Measurements from ENCODE around the gene PDIA3. TPM values are rescaled to one million over a fixed set of nuclear protein-coding genes. Genes with fewer than 3 reads are reported as not detected.

The PDIA3 gene
- total and polyA plus RNA-seq, 4 experiments from 2014 or later: 232 to 411 (median 320) TPM

GRCh38 chr15:43763819-43764446 is 17.7 kb downstream of the PDIA3 start:
- peaks cover 42 to 72% of the 10 kb centered on the region in 2 donors for H3K36me3 Mint-ChIP-seq
- H3K9me3 Mint-ChIP-seq: no peaks in the 10 kb centered on the region
- H3K27ac Mint-ChIP-seq: peak overlapping the region in 6 of 7 donors; percentile 16 to 83 (median 38)
- Histone ChIP-seq H3K4me3 (ENCODE audit: low read length in 2 of 2) (no peak overlapping the region), H3K9me3 (ENCODE audit: control insufficient read depth in 1 of 2, low read length in 2 of 2) (no peaks in the 10 kb centered on the region), H3K4me1 (ENCODE audit: insufficient read depth, low read length) (no peaks in the 10 kb centered on the region), H3K27ac (ENCODE audit: low read depth, low read length) (no peak overlapping the region), H3K36me3 (ENCODE audit: insufficient read depth, low read length) (peaks cover 61% of the 10 kb centered on the region), H3K27me3 (ENCODE audit: insufficient read depth, low read length) (no peaks in the 10 kb centered on the region)
- no peaks in the 10 kb centered on the region for H3K27me3 Mint-ChIP-seq
- peaks cover 0 to 4% (median 0%) of the 10 kb centered on the region in 4 donors for H3K4me1 Mint-ChIP-seq
- ChIA-PET CTCF (ENCODE audit: partially characterized antibody) (interaction anchor here (2.3 kb wide), 1 partner anchor 10 kb away, joined by 5 read pairs; no protein-coding TSS in a partner anchor), POLR2A (ENCODE audit: partially characterized antibody) (interaction anchor here (1.1 to 1.7 kb wide), 2 partner anchors 11 kb away, joined by 3 to 6 read pairs; no protein-coding TSS in a partner anchor)
- no peak for DNase-seq
- intact Hi-C loops (cut with micrococcal nuclease): no loop called here
- H3K4me3 Mint-ChIP-seq: no peak overlapping the region

- Mint-ChIP-seq H3K27me3 (no peaks in the 10 kb centered on the region), H3K9me3 (no peaks in the 10 kb centered on the region), H3K4me3 (no peak overlapping the region), H3K27ac (peak overlapping the region in 6 of 7 donors; percentile 6 to 79 (median 60)), H3K36me3 (peaks cover 38 to 82% of the 10 kb centered on the region in 2 donors), H3K4me1 (peaks cover 0 to 7% (median 2%) of the 10 kb centered on the region in 4 donors)
- Histone ChIP-seq H3K4me3 (ENCODE audit: low read length in 2 of 2) (no peak overlapping the region), H3K4me1 (ENCODE audit: insufficient read depth, low read length) (no peaks in the 10 kb centered on the region), H3K27me3 (ENCODE audit: insufficient read depth, low read length) (no peaks in the 10 kb centered on the region), H3K36me3 (ENCODE audit: insufficient read depth, low read length) (peaks cover 72% of the 10 kb centered on the region), H3K27ac (ENCODE audit: low read depth, low read length) (no peak overlapping the region), H3K9me3 (ENCODE audit: control insufficient read depth in 1 of 2, low read length in 2 of 2) (no peaks in the 10 kb centered on the region)
- intact Hi-C loops (cut with micrococcal nuclease): loop anchor here (1.0 to 2.0 kb wide), 2 partner anchors 8 to 23 kb away; partner anchors contain the start of gene PDIA3
- POLR2A ChIA-PET (ENCODE audit: partially characterized antibody): interaction anchor here (0.9 to 1.7 kb wide), 3 partner anchors 14 to 31 kb away, joined by 3 to 9 read pairs (median 3); partner anchors contain the start of genes HYPK and SERINC4
- peak; percentile 50 to 59 (median 55) for DNase-seq
- CTCF ChIA-PET (ENCODE audit: partially characterized antibody): interaction anchor here (0.6 to 2.2 kb wide), 11 partner anchors 7 to 985 kb away, joined by 3 to 15 read pairs (median 5); partner anchors contain the start of genes ELL3, HYPK, SERF2 and SERINC4
Observed at GRCh38 chr15:43769584-43770228, 23.5 kb downstream of the PDIA3 start.

GRCh38 chr15:43771816-43772215 is 25.6 kb downstream of the PDIA3 start:
- H3K27me3 ChIP-seq (ENCODE audit: insufficient read depth, low read length): no peaks in the 10 kb centered on the region
- H3K9me3 ChIP-seq (ENCODE audit: control insufficient read depth in 1 of 2, low read length in 2 of 2): no peaks in the 10 kb centered on the region
- no peak overlapping the region for H3K4me3 Mint-ChIP-seq
- no peak overlapping the region for H3K27ac ChIP-seq (ENCODE audit: low read depth, low read length)
- POLR2A ChIA-PET (ENCODE audit: partially characterized antibody): interaction anchor here (1.5 to 1.8 kb wide), 3 partner anchors 21 to 26 kb away, joined by 4 to 7 read pairs (median 6); partner anchors contain the start of genes PDIA3 and SERF2
- intact Hi-C loops (cut with micrococcal nuclease): no loop called here
- H3K4me1 Mint-ChIP-seq: peaks cover 2 to 13% (median 4%) of the 10 kb centered on the region in 4 donors
- H3K4me1 ChIP-seq (ENCODE audit: insufficient read depth, low read length): peaks cover 6% of the 10 kb centered on the region
- no peaks in the 10 kb centered on the region for H3K9me3 Mint-ChIP-seq
- H3K36me3 ChIP-seq (ENCODE audit: insufficient read depth, low read length): peaks cover 51% of the 10 kb centered on the region
- DNase-seq: no peak
- no peaks in the 10 kb centered on the region for H3K27me3 Mint-ChIP-seq
- H3K36me3 Mint-ChIP-seq: peaks cover 32 to 65% of the 10 kb centered on the region in 2 donors
- peak overlapping the region in 4 of 7 donors; percentile 9 to 63 (median 40) for H3K27ac Mint-ChIP-seq
- no peak overlapping the region for H3K4me3 ChIP-seq (ENCODE audit: low read length in 2 of 2)
- CTCF ChIA-PET (ENCODE audit: partially characterized antibody): interaction anchor here (1.0 to 2.2 kb wide), 3 partner anchors 11 to 29 kb away, joined by 4 to 10 read pairs (median 5); no protein-coding TSS in a partner anchor

- Mint-ChIP-seq H3K9me3 (no peaks in the 10 kb centered on the region), H3K27ac (peak overlapping the region in 1 of 7 donors; percentile 63), H3K27me3 (no peaks in the 10 kb centered on the region), H3K4me1 (peaks cover 5 to 20% (median 9%) of the 10 kb centered on the region in 4 donors), H3K4me3 (no peak overlapping the region), H3K36me3 (peaks cover 32 to 67% of the 10 kb centered on the region in 2 donors)
- H3K4me1 ChIP-seq (ENCODE audit: insufficient read depth, low read length): peaks cover 8% of the 10 kb centered on the region
- intact Hi-C loops (cut with micrococcal nuclease): no loop called here
- H3K4me3 ChIP-seq (ENCODE audit: low read length in 2 of 2): no peak overlapping the region
- ChIA-PET POLR2A (ENCODE audit: partially characterized antibody) (interaction anchor here (1.7 kb wide), 1 partner anchor 26 kb away, joined by 4 read pairs; the partner anchor contains the start of gene PDIA3), CTCF (ENCODE audit: partially characterized antibody) (interaction anchor here (1.5 kb wide), 1 partner anchor 11 kb away, joined by 4 read pairs; no protein-coding TSS in a partner anchor)
- H3K27ac ChIP-seq (ENCODE audit: low read depth, low read length): no peak overlapping the region
- no peaks in the 10 kb centered on the region for H3K9me3 ChIP-seq (ENCODE audit: control insufficient read depth in 1 of 2, low read length in 2 of 2)
- peaks cover 50% of the 10 kb centered on the region for H3K36me3 ChIP-seq (ENCODE audit: insufficient read depth, low read length)
- H3K27me3 ChIP-seq (ENCODE audit: insufficient read depth, low read length): no peaks in the 10 kb centered on the region
- no peak for DNase-seq
Observed at GRCh38 chr15:43772624-43773023, 26.4 kb downstream of the PDIA3 start.

GRCh38 chr15:43774062-43774461 is 27.8 kb downstream of the PDIA3 start:
- POLR2A ChIA-PET (ENCODE audit: partially characterized antibody): interaction anchor here (1.1 to 1.8 kb wide), 2 partner anchors 10 to 19 kb away, joined by 3 read pairs; no protein-coding TSS in a partner anchor
- no peaks in the 10 kb centered on the region for H3K27me3 ChIP-seq (ENCODE audit: insufficient read depth, low read length)
- peak overlapping the region in 1 of 8 donors; percentile 10 for H3K4me3 Mint-ChIP-seq

GRCh38 chr15:43775411-43775965 is 29.2 kb downstream of the PDIA3 start:
- DNase-seq: no peak
- Mint-ChIP-seq H3K4me3 (peak overlapping the region in 7 of 8 donors; percentile 93 to 96 (median 94)), H3K27ac (peak overlapping the region in 5 of 7 donors; percentile 42 to 97 (median 71)), H3K4me1 (peaks cover 8 to 18% (median 11%) of the 10 kb centered on the region in 4 donors), H3K27me3 (no peaks in the 10 kb centered on the region), H3K36me3 (peaks cover 14 to 38% of the 10 kb centered on the region in 2 donors), H3K9me3 (peaks cover 0 to 4% (median 0%) of the 10 kb centered on the region in 8 donors)
- Histone ChIP-seq H3K36me3 (ENCODE audit: insufficient read depth, low read length) (peaks cover 26% of the 10 kb centered on the region), H3K4me1 (ENCODE audit: insufficient read depth, low read length) (peaks cover 16% of the 10 kb centered on the region), H3K27me3 (ENCODE audit: insufficient read depth, low read length) (no peaks in the 10 kb centered on the region), H3K27ac (ENCODE audit: low read depth, low read length) (no peak overlapping the region), H3K4me3 (ENCODE audit: low read length in 2 of 2) (no peak overlapping the region), H3K9me3 (ENCODE audit: control insufficient read depth in 1 of 2, low read length in 2 of 2) (no peaks in the 10 kb centered on the region)
- ChIA-PET CTCF (ENCODE audit: partially characterized antibody) (interaction anchor here (1.6 kb wide), 1 partner anchor 19 kb away, joined by 3 read pairs; no protein-coding TSS in a partner anchor), POLR2A (ENCODE audit: partially characterized antibody) (interaction anchor here (1.0 to 4.4 kb wide), 5 partner anchors 11 to 49 kb away, joined by 3 to 54 read pairs (median 5); partner anchors contain the start of genes HYPK, MFAP1, PDIA3 and SERF2)
- intact Hi-C loops (cut with micrococcal nuclease): no loop called here

More at GRCh38 chr15:43774062-43774461, 27.8 kb downstream of the PDIA3 start:
- H3K4me1 ChIP-seq (ENCODE audit: insufficient read depth, low read length): peaks cover 16% of the 10 kb centered on the region
- DNase-seq: no peak
- intact Hi-C loops (cut with micrococcal nuclease): no loop called here
- no peak overlapping the region for H3K4me3 ChIP-seq (ENCODE audit: low read length in 2 of 2)
- H3K9me3 Mint-ChIP-seq: peaks cover 0 to 4% (median 0%) of the 10 kb centered on the region in 8 donors
- CTCF ChIA-PET (ENCODE audit: partially characterized antibody): interaction anchor here (0.7 to 1.8 kb wide), 3 partner anchors 15 to 54 kb away, joined by 3 to 4 read pairs (median 3); no protein-coding TSS in a partner anchor
- no peaks in the 10 kb centered on the region for H3K9me3 ChIP-seq (ENCODE audit: control insufficient read depth in 1 of 2, low read length in 2 of 2)
- peaks cover 40% of the 10 kb centered on the region for H3K36me3 ChIP-seq (ENCODE audit: insufficient read depth, low read length)
- peaks cover 8 to 21% (median 14%) of the 10 kb centered on the region in 4 donors for H3K4me1 Mint-ChIP-seq
- peaks cover 27 to 52% of the 10 kb centered on the region in 2 donors for H3K36me3 Mint-ChIP-seq
- H3K27ac ChIP-seq (ENCODE audit: low read depth, low read length): no peak overlapping the region
- no peaks in the 10 kb centered on the region for H3K27me3 Mint-ChIP-seq
- peak overlapping the region in 5 of 7 donors; percentile 2 to 97 (median 65) for H3K27ac Mint-ChIP-seq

Measured in CD4-positive, alpha-beta memory T cell (primary cell).